H9 (cell line): ENCODE data around the gene TRMT44. TPM values are rescaled to one million over a fixed set of nuclear protein-coding genes. Genes with fewer than 3 reads are reported as not detected.

ENCODE experiments used
- DNase-seq: peaks from one replicate; pipeline ENCODE4 v3.0.0-alpha.2; 2017
- H2AFZ ChIP-seq: one replicate; pipeline ENCODE4 v1.6.1; 2013; ENCODE audit warnings: mild to moderate bottlenecking, low read length, control low read depth, moderate library complexity
- H2AK5ac ChIP-seq: 2 replicates; pipeline ENCODE4 v1.6.1; 2013; ENCODE audit warnings: low read length, control low read depth, mixed read lengths; ENCODE audit not compliant: insufficient read length
- H2BK120ac ChIP-seq: one replicate; pipeline ENCODE4 v1.6.1; 2013; ENCODE audit warnings: low read depth, mild to moderate bottlenecking, low read length, control low read depth, inconsistent platforms; ENCODE audit not compliant: poor library complexity, severe bottlenecking
- H2BK12ac ChIP-seq: 2 replicates; pipeline ENCODE4 v1.6.1; 2013; ENCODE audit warnings: low read length, control low read depth, mixed read lengths, low read depth; ENCODE audit not compliant: insufficient read length
- H2BK15ac ChIP-seq: 2 replicates; pipeline ENCODE4 v1.6.1; 2013; ENCODE audit warnings: low read depth, low read length, control low read depth
- H2BK20ac ChIP-seq: one replicate; pipeline ENCODE4 v1.6.1; 2013; ENCODE audit warnings: low read depth, mild to moderate bottlenecking, low read length, control low read depth, inconsistent platforms; ENCODE audit not compliant: poor library complexity, severe bottlenecking
- H2BK5ac ChIP-seq: 2 replicates; pipeline ENCODE4 v1.6.1; 2013; ENCODE audit warnings: low read length, control low read depth, mixed read lengths; ENCODE audit not compliant: insufficient read length
- H3K14ac ChIP-seq: 2 replicates; pipeline ENCODE4 v1.6.1; 2013; ENCODE audit warnings: low read length, control low read depth; ENCODE audit not compliant: insufficient read depth
- H3K18ac ChIP-seq: 2 replicates; pipeline ENCODE4 v1.6.1; 2013; ENCODE audit warnings: low read depth, mild to moderate bottlenecking, mixed read lengths, low read length, control low read depth; ENCODE audit not compliant: insufficient read length
- H3K23ac ChIP-seq: 2 replicates; pipeline ENCODE4 v1.6.1; 2013; ENCODE audit warnings: low read length, control low read depth, mixed read lengths, low read depth; ENCODE audit not compliant: insufficient read length
- H3K23me2 ChIP-seq: 2 replicates; pipeline ENCODE4 v1.6.1; 2013; ENCODE audit warnings: low read depth, mild to moderate bottlenecking, mixed read lengths, low read length, control low read depth; ENCODE audit not compliant: insufficient read length, poor library complexity, severe bottlenecking
- H3K27ac ChIP-seq: 2 replicates; pipeline ENCODE4 v1.5.1; 2013; ENCODE audit warnings: low read length, control low read depth, mixed read lengths, low read depth; ENCODE audit not compliant: insufficient read length
- H3K27me3 ChIP-seq: 2 replicates; pipeline ENCODE4 v1.6.1; 2013; ENCODE audit warnings: low read length, control low read depth, inconsistent platforms; ENCODE audit not compliant: insufficient read depth
- H3K4ac ChIP-seq: 2 replicates; pipeline ENCODE4 v1.6.1; 2013; ENCODE audit warnings: low read depth, mild to moderate bottlenecking, control low read depth, inconsistent platforms, low read length, moderate library complexity
- H3K4me1 ChIP-seq: 2 replicates; pipeline ENCODE4 v1.6.1; 2013; ENCODE audit warnings: low read length, control low read depth, inconsistent platforms; ENCODE audit not compliant: insufficient read depth
- H3K4me2 ChIP-seq: 2 replicates; pipeline ENCODE4 v1.6.1; 2013; ENCODE audit warnings: low read length, control low read depth, mixed read lengths; ENCODE audit not compliant: insufficient read length, insufficient read depth
- H3K56ac ChIP-seq: 2 replicates; pipeline ENCODE4 v1.6.1; 2013; ENCODE audit warnings: low read depth, mild to moderate bottlenecking, mixed read lengths, low read length, control low read depth; ENCODE audit not compliant: insufficient read length
- H3K79me1 ChIP-seq: 2 replicates; pipeline ENCODE4 v1.6.1; 2013; ENCODE audit warnings: low read depth, mild to moderate bottlenecking, moderate library complexity, low read length, control low read depth, inconsistent platforms; ENCODE audit not compliant: insufficient read depth, poor library complexity, severe bottlenecking
- H3K79me2 ChIP-seq: 2 replicates; pipeline ENCODE4 v1.6.1; 2013; ENCODE audit warnings: low read length, control low read depth, inconsistent platforms; ENCODE audit not compliant: insufficient read depth
- H3K9ac ChIP-seq: 2 replicates; pipeline ENCODE4 v1.6.1; 2013; ENCODE audit warnings: low read length, control low read depth, mixed read lengths; ENCODE audit not compliant: insufficient read length; ENCODE audit errors: extremely low read depth
- H3K9me3 ChIP-seq: one replicate; pipeline ENCODE4 v1.6.1; 2013; ENCODE audit warnings: low read depth, low read length, inconsistent platforms; ENCODE audit not compliant: control insufficient read depth
- H3T11ph ChIP-seq: one replicate; pipeline ENCODE4 v1.6.1; 2013; ENCODE audit warnings: mild to moderate bottlenecking, low read length, control low read depth, inconsistent platforms
- H4K20me1 ChIP-seq: one replicate; pipeline ENCODE4 v1.6.1; 2013; ENCODE audit not compliant: control insufficient read depth, insufficient read length, insufficient read depth
- H4K5ac ChIP-seq: 2 replicates; pipeline ENCODE4 v1.6.1; 2013; ENCODE audit warnings: low read depth, mild to moderate bottlenecking, mixed read lengths, low read length, control low read depth; ENCODE audit not compliant: insufficient read length
- H4K8ac ChIP-seq: replicated peaks from 2 replicates; pipeline ENCODE4 v1.6.1; 2013; ENCODE audit warnings: low read length, control low read depth, mixed read lengths, low read depth; ENCODE audit not compliant: insufficient read length
- H4K91ac ChIP-seq: 2 replicates; pipeline ENCODE4 v1.6.1; 2013; ENCODE audit warnings: low read depth, mild to moderate bottlenecking, moderate library complexity, mixed read lengths, low read length, control low read depth; ENCODE audit not compliant: insufficient read length
- H3K27ac Mint-ChIP-seq, 3 experiments: 2 replicates in 2 of 3; 3 replicates in 1 of 3; pipeline ENCODE4 v1.8.0; 2020 to 2021; ENCODE audit warnings: mixed read lengths in 3 of 3, mild to moderate bottlenecking in 1 of 3, moderate library complexity in 1 of 3
- H3K27me3 Mint-ChIP-seq: 2 replicates; pipeline ENCODE4 v1.8.0; 2021; ENCODE audit warnings: low read depth, mild to moderate bottlenecking, moderate library complexity, mixed read lengths
- H3K36me3 Mint-ChIP-seq, 3 experiments: 2 replicates in 2 of 3; 3 replicates in 1 of 3; pipeline ENCODE4 v1.8.0; 2020 to 2021; ENCODE audit warnings: low read depth in 3 of 3, mixed read lengths in 3 of 3; ENCODE audit not compliant: insufficient read depth in 1 of 3
- H3K4me1 Mint-ChIP-seq, 2 experiments: 2 replicates each; pipeline ENCODE4 v1.8.0; 2020; ENCODE audit warnings: mixed read lengths in 2 of 2
- H3K4me3 Mint-ChIP-seq, 2 experiments: 2 replicates in 1 of 2; 3 replicates in 1 of 2; pipeline ENCODE4 v1.8.0; 2020 to 2021; ENCODE audit warnings: mild to moderate bottlenecking in 2 of 2, mixed read lengths in 2 of 2, moderate library complexity in 1 of 2
- H3K9me3 Mint-ChIP-seq, 2 experiments: 2 replicates in 1 of 2; 3 replicates in 1 of 2; pipeline ENCODE4 v1.8.0; 2020; ENCODE audit warnings: mild to moderate bottlenecking in 2 of 2, mixed read lengths in 2 of 2, moderate library complexity in 1 of 2
- CTCF ChIP-seq: fragments of 200-600 bp; sonication (generic); conservative IDR thresholded peaks from 3 replicates; pipeline ENCODE4 v1.8.0; 2021; ENCODE audit warnings: antibody characterized with exemption, mild to moderate bottlenecking
- WGBS: extraction: QIAGEN DNeasy Blood & Tissue Kit; methylation state at CpG from one replicate; pipeline ENCODE4 v1.1.7; 2013; ENCODE audit warnings: missing lambda C conversion rate, low lambda C conversion rate, mixed read lengths; ENCODE audit not compliant: insufficient read length; ENCODE audit errors: extremely low coverage; 5-methylcytosine and 5-hydroxymethylcytosine counted together
- total RNA-seq: library from RNA; stranded (reverse); gene quantifications from 2 replicates; pipeline ENCODE4 v1.2.1, GENCODE V29; 2021

The TRMT44 gene
- total RNA-seq, 1 experiment from 2014 or later, result 22.8 TPM

DNA sequence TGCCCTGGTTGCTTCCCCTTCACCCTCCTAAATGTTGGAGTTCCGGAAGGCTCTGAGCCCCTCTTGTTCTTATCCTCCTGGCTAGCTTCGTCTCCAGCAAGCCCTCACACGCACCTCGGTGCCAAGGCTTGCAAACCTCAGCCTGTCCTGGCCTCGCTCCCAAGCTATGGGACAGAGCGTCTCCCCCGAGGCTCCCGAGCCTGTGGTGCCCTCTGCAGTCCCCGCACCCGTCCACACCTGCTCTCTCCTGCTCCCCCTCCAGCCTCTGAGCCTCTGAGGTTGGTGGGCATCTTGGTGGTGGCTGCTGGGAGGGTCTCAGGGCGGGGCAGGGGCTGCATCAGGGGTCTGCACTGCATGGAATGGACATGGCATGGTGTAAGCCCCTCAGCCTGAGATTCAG is 63.2 kb downstream of the TRMT44 start:
- H2AFZ ChIP-seq, result no peak overlapping the region
- no peaks in the 10 kb centered on the region; the same call in 1 of the 2 replicates for H3K4me1 ChIP-seq
- H4K8ac ChIP-seq, result no peak overlapping the region
- H4K20me1 ChIP-seq, result no peaks in the 10 kb centered on the region
- no CpG with 5 or more reads among the region's 11 CpGs for WGBS
- H3K14ac ChIP-seq, result peak overlapping the region; percentile 27; the same call in 1 of the 2 replicates
- H2BK5ac ChIP-seq, result no peak overlapping the region
- TF ChIP-seq CTCF, result no peak
- H3K4me1 Mint-ChIP-seq, result peaks cover 35 to 40% of the 10 kb centered on the region in 2 experiments
- H3K23me2 ChIP-seq, result no peaks in the 10 kb centered on the region
- H2BK120ac ChIP-seq, result no peak overlapping the region
- peaks cover 0 to 12% (median 1%) of the 10 kb centered on the region in 3 experiments; a peak in 3 of 7 replicates for H3K36me3 Mint-ChIP-seq
- no peak overlapping the region for H3T11ph ChIP-seq
- H3K27ac ChIP-seq, result no peak overlapping the region
- no peak overlapping the region for H3K23ac ChIP-seq
- no peak overlapping the region for H2BK12ac ChIP-seq
- no peaks in the 10 kb centered on the region for H3K27me3 ChIP-seq
- H3K18ac ChIP-seq, result no peak overlapping the region
- peak overlapping the region in 1 of 3 experiments; percentile 82; a peak in 2 of 7 replicates for H3K27ac Mint-ChIP-seq
- H3K9me3 ChIP-seq, result no peaks in the 10 kb centered on the region
- H3K4me3 Mint-ChIP-seq, result no peak overlapping the region
- H3K79me1 ChIP-seq, result no peaks in the 10 kb centered on the region
- no peak overlapping the region for H3K4ac ChIP-seq
- H2BK15ac ChIP-seq, result no peak overlapping the region
- no peaks in the 10 kb centered on the region for H3K79me2 ChIP-seq
- no peak for DNase-seq
- no peak overlapping the region for H3K4me2 ChIP-seq
- H2BK20ac ChIP-seq, result no peak overlapping the region
- no peak overlapping the region for H4K91ac ChIP-seq
- no peak overlapping the region for H2AK5ac ChIP-seq
- H4K5ac ChIP-seq, result no peak overlapping the region
- no peak overlapping the region for H3K9ac ChIP-seq
- H3K56ac ChIP-seq, result no peak overlapping the region
- H3K9me3 Mint-ChIP-seq, result peaks cover 0 to 3% of the 10 kb centered on the region in 2 experiments
- peaks cover 2% of the 10 kb centered on the region; the same call in 1 of the 2 replicates for H3K27me3 Mint-ChIP-seq
